GM18858 (cell line): ENCODE data around the gene ANKRD18A.
"Not testable (repeated sequence)": the region's sequence is repeated elsewhere in the genome, so short reads cannot be mapped to it uniquely, and the experiment has no call there.

ENCODE experiments used
- ATAC-seq: cut with Tn5 transposase; IDR thresholded peaks from one replicate; pipeline ENCODE4 v1.9.1; 2021; ENCODE audit not compliant: unreplicated experiment

Gene ANKRD18A

GRCh38 chr9:38629511-38629910, 9.1 kb upstream of the ANKRD18A start:
- no peak for ATAC-seq

GRCh38 chr9:38626006-38626405, 5.6 kb upstream of the ANKRD18A start:
- no peak for ATAC-seq

- ATAC-seq, result no peak
Measured at GRCh38 chr9:38622951-38623350, 2.6 kb upstream of the ANKRD18A start.

GRCh38 chr9:38622288-38622674, 1.9 kb upstream of the ANKRD18A start:
- no peak for ATAC-seq

- ATAC-seq, result no peak
Measured at GRCh38 chr9:38621434-38622287, 1.3 kb upstream of the ANKRD18A start.

GRCh38 chr9:38619556-38620447, 594 bp downstream of the ANKRD18A start:
- ATAC-seq, result no peak

- not testable (repeated sequence) for ATAC-seq
Measured at GRCh38 chr9:38598029-38598745, 22.2 kb downstream of the ANKRD18A start.

GRCh38 chr9:38595117-38595516, 25.3 kb downstream of the ANKRD18A start:
- ATAC-seq, result not testable (repeated sequence)

GRCh38 chr9:38591346-38592063, 28.9 kb downstream of the ANKRD18A start:
- ATAC-seq, result not testable (repeated sequence)

- not testable (repeated sequence) for ATAC-seq
Measured at GRCh38 chr9:38583765-38584164, 36.6 kb downstream of the ANKRD18A start.

GRCh38 chr9:38580112-38580511, 40.3 kb downstream of the ANKRD18A start:
- not testable (repeated sequence) for ATAC-seq

GRCh38 chr9:38576181-38576580, 44.2 kb downstream of the ANKRD18A start:
- ATAC-seq, result not testable (repeated sequence)

- ATAC-seq, result not testable (repeated sequence)
Measured at GRCh38 chr9:38566048-38566447, 54.3 kb downstream of the ANKRD18A start.

- not testable (repeated sequence) for ATAC-seq
Measured at GRCh38 chr9:38565178-38565577, 55.2 kb downstream of the ANKRD18A start.

GRCh38 chr9:38563911-38564310, 56.5 kb downstream of the ANKRD18A start:
- not testable (repeated sequence) for ATAC-seq

GRCh38 chr9:38561134-38561533, 59.3 kb downstream of the ANKRD18A start:
- ATAC-seq, result not testable (repeated sequence)

GRCh38 chr9:38559172-38559571, 61.2 kb downstream of the ANKRD18A start:
- ATAC-seq, result not testable (repeated sequence)

GRCh38 chr9:38557746-38558145, 62.6 kb downstream of the ANKRD18A start:
- not testable (repeated sequence) for ATAC-seq

- ATAC-seq, result not testable (repeated sequence)
Measured at GRCh38 chr9:38554966-38555365, 65.4 kb downstream of the ANKRD18A start.

- not testable (repeated sequence) for ATAC-seq
Measured at GRCh38 chr9:38553019-38553418, 67.4 kb downstream of the ANKRD18A start.
